Chondrocyte (in vitro differentiated cells): Measurements from ENCODE around the gene OSER1. TPM values are rescaled to one million over a fixed set of nuclear protein-coding genes. Genes with fewer than 3 reads are reported as not detected.
A peak's percentile ranks its signal among the peaks of the same experiment; 100 is the strongest.

Experiments used
- DNase-seq: peaks from one replicate; pipeline ENCODE4 v3.0.0; 2021; ENCODE audit warnings: mixed read lengths, low spot score
- H3K27ac Mint-ChIP-seq: one replicate; pipeline ENCODE4 v1.8.0; 2021; ENCODE audit warnings: mild to moderate bottlenecking, moderate library complexity, mixed read lengths; ENCODE audit not compliant: unreplicated experiment
- H3K27me3 Mint-ChIP-seq: 2 replicates; pipeline ENCODE4 v1.8.0; 2021; ENCODE audit warnings: low read depth, mixed read lengths
- H3K36me3 Mint-ChIP-seq: 2 replicates; pipeline ENCODE4 v1.8.0; 2021; ENCODE audit warnings: low read depth, mixed read lengths
- H3K4me1 Mint-ChIP-seq: 2 replicates; pipeline ENCODE4 v1.8.0; 2021; ENCODE audit warnings: low read depth, mild to moderate bottlenecking, mixed read lengths
- H3K4me3 Mint-ChIP-seq: one replicate; pipeline ENCODE4 v1.8.0; 2021; ENCODE audit warnings: mild to moderate bottlenecking, moderate library complexity, mixed read lengths; ENCODE audit not compliant: unreplicated experiment
- H3K9me3 Mint-ChIP-seq: 2 replicates; pipeline ENCODE4 v1.8.0; 2021; ENCODE audit warnings: low read depth, mixed read lengths
- CTCF ChIP-seq: fragments of 200-600 bp; sonication (generic); IDR thresholded peaks from 2 replicates; pipeline ENCODE4 v1.5.0; 2021; ENCODE audit warnings: antibody characterized with exemption, mild to moderate bottlenecking, moderate library complexity
- total RNA-seq: library from RNA; stranded (reverse); gene quantifications from 3 replicates; pipeline ENCODE4 v1.2.1, GENCODE V29; 2021

OSER1 gene
- total RNA-seq, 1 donor from 2014 or later, result 30.3 TPM

GRCh38 chr20:44167736-44168135 is 42.8 kb downstream of the OSER1 start:
- peaks cover 12% of the 10 kb centered on the region for H3K36me3 Mint-ChIP-seq
- H3K27ac Mint-ChIP-seq, result peak overlapping the region; percentile 89
- peaks cover 76% of the 10 kb centered on the region for H3K4me1 Mint-ChIP-seq

GRCh38 chr20:44166477-44166876 is 44.1 kb downstream of the OSER1 start:
- Mint-ChIP-seq H3K4me1 (peaks cover 72% of the 10 kb centered on the region), H3K9me3 (peaks cover 4% of the 10 kb centered on the region), H3K4me3 (peak overlapping the region; percentile 64), H3K27me3 (no peaks in the 10 kb centered on the region), H3K36me3 (peaks cover 16% of the 10 kb centered on the region), H3K27ac (peak overlapping the region; percentile 89)
- no peak for DNase-seq
- TF ChIP-seq CTCF, result no peak

More at GRCh38 chr20:44167736-44168135, 42.8 kb downstream of the OSER1 start:
- no peak for TF ChIP-seq CTCF
- no peaks in the 10 kb centered on the region for H3K27me3 Mint-ChIP-seq
- DNase-seq, result no peak
- H3K9me3 Mint-ChIP-seq, result peaks cover 4% of the 10 kb centered on the region
- no peak overlapping the region for H3K4me3 Mint-ChIP-seq

GRCh38 chr20:44166008-44166407 is 44.6 kb downstream of the OSER1 start:
- no peak for TF ChIP-seq CTCF
- Mint-ChIP-seq H3K4me1 (peaks cover 67% of the 10 kb centered on the region), H3K36me3 (peaks cover 15% of the 10 kb centered on the region), H3K27me3 (no peaks in the 10 kb centered on the region), H3K9me3 (peaks cover 4% of the 10 kb centered on the region), H3K4me3 (peak overlapping the region; percentile 64), H3K27ac (peak overlapping the region; percentile 89)
- no peak for DNase-seq

- no peak for DNase-seq
- Mint-ChIP-seq H3K27ac (no peak overlapping the region), H3K4me3 (no peak overlapping the region), H3K9me3 (peaks cover 4% of the 10 kb centered on the region), H3K27me3 (no peaks in the 10 kb centered on the region), H3K36me3 (peaks cover 42% of the 10 kb centered on the region), H3K4me1 (peaks cover 36% of the 10 kb centered on the region)
- no peak for TF ChIP-seq CTCF
These were observed 50.4 kb downstream of the OSER1 start for GRCh38 chr20:44160133-44160532.

GRCh38 chr20:44159711-44160110 is 50.9 kb downstream of the OSER1 start:
- H3K4me1 Mint-ChIP-seq, result peaks cover 37% of the 10 kb centered on the region
- TF ChIP-seq CTCF, result no peak
- H3K9me3 Mint-ChIP-seq, result peaks cover 4% of the 10 kb centered on the region
- DNase-seq, result no peak
- H3K27ac Mint-ChIP-seq, result no peak overlapping the region
- H3K4me3 Mint-ChIP-seq, result no peak overlapping the region
- H3K36me3 Mint-ChIP-seq, result peaks cover 42% of the 10 kb centered on the region
- H3K27me3 Mint-ChIP-seq, result no peaks in the 10 kb centered on the region
